LNCAP (cell line): ENCODE data around the gene C1orf122.

ENCODE experiments used
- TF ChIP-seq, protein P1 (sequence below): fragments of 450-650 bp; IDR thresholded peaks from 2 replicates; pipeline ENCODE4 v1.5.1; 2017; ENCODE audit warnings: mild to moderate bottlenecking

The C1orf122 gene

DNA sequence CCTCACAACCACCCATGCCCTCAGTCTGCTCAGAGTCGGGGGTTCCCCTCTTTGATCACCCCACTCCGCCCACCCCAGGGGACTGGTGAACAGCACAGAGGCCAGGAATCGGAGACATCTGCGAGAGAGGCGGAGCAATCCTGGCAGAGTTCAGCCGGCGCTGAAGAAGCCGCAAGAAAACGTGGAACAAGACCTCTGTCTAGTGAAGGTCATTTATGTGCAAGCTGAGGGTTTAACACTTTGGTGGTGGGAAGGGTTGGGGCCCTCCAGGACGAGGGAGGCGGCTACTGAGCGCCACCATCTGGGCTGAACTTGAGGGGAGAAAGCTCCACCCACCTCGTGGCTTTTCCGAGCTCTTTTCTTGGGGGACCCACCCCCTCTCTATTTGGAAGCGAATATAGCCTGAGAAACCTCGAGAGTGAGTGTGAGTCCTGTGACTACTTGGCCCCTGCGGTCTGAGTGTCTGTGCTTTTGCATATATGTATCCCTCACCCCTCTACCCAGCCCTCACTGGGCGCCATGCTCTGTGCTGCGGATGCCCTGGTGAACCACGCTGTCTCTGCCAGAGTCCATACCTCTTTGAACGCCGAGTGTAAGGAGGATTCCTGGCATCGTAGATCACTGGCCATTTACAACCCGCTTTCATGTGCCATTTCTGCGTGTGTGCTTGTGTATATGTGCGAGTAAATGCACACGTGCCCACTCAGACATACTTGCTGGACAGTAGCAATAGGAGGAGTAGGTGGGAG is 41.5 kb upstream of the C1orf122 start:
- TF ChIP-seq, protein P1, sequence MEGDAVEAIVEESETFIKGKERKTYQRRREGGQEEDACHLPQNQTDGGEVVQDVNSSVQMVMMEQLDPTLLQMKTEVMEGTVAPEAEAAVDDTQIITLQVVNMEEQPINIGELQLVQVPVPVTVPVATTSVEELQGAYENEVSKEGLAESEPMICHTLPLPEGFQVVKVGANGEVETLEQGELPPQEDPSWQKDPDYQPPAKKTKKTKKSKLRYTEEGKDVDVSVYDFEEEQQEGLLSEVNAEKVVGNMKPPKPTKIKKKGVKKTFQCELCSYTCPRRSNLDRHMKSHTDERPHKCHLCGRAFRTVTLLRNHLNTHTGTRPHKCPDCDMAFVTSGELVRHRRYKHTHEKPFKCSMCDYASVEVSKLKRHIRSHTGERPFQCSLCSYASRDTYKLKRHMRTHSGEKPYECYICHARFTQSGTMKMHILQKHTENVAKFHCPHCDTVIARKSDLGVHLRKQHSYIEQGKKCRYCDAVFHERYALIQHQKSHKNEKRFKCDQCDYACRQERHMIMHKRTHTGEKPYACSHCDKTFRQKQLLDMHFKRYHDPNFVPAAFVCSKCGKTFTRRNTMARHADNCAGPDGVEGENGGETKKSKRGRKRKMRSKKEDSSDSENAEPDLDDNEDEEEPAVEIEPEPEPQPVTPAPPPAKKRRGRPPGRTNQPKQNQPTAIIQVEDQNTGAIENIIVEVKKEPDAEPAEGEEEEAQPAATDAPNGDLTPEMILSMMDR = no peak

DNA sequence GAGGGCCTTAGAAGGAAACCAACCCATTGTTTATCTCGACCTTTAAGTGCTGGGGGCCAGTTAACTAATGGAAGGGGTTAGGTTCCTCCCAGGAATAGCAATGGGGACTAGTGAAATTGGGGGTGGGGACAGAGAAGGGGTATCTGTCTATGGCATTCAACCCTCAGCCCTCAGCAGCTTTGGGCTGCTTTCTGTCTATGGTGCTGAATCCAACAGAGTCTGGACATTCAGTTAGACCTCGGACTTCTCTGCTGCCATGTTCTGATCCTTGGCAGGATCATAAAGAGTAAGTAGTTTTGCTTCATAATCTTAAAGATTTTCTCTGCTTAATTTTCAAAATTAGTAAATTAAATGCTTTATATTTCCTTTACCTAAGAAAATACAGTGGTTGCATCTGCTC is 40.1 kb upstream of the C1orf122 start:
- TF ChIP-seq, protein P1 = no peak

DNA sequence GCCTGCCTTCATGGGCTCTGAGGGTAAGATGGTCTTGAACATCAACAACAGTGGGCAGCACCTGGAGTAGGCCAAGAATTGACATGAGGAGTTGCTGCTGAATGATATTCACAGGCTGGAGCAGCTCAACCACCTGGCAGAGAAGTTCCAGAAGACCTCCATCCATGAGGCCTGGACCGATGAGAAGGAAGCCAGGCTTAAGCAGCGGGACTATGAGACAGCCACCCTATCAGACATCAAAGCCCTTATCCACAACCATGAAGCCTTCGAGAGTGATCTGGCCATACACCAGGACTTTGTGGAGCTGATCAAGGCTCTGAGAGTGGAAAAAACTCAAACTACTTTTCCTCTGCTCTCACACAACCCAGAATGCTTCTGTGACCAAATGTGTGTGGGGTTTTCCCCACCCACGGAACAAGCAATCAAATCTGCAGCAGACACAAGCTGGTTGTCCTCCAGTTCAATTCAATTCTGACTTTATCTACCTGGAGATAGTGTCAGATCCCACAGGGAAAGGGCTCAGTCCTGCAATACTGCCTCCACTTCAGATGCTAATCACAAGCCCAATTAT is 30.6 kb upstream of the C1orf122 start:
- TF ChIP-seq, protein P1 = no peak

DNA sequence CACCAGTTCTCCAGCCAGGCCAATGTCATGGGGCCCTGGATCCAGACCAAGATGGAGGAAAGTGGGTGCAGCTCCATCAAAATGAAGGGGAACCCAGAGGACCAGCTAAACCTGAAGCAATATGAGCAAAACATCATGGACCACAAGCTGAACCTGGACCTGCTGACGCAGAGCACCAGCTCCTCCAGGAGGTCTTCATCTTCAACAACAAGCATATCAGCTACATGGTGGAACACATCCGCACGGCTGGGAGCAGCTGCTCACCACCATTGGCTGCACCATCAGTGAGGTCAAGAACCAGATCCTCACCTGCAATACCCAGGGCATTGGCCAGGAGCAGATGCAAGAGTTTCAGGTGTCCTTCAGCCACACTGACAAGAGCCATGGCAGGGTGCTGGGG is 28.9 kb upstream of the C1orf122 start:
- TF ChIP-seq, protein P1 = no peak

DNA sequence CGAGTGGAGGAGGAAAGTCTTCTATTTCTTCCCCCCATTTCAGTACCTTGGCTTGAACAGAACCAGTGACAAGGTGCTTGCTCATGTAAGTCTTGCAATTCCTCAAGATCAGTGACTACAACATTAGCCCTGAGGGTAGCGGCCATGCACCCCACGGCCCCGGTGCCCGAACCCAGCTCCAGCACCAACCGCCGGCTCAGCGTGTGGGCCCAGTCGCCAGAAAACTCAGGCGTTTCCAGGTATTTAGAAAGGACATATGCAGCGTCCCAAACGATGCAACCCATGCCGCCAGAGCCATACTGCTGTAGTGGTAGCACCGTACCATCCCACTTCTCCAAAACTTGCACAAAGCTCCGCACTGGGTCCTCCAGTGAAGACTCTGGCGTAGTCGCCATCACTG is 25.1 kb upstream of the C1orf122 start:
- TF ChIP-seq, protein P1 = no peak

DNA sequence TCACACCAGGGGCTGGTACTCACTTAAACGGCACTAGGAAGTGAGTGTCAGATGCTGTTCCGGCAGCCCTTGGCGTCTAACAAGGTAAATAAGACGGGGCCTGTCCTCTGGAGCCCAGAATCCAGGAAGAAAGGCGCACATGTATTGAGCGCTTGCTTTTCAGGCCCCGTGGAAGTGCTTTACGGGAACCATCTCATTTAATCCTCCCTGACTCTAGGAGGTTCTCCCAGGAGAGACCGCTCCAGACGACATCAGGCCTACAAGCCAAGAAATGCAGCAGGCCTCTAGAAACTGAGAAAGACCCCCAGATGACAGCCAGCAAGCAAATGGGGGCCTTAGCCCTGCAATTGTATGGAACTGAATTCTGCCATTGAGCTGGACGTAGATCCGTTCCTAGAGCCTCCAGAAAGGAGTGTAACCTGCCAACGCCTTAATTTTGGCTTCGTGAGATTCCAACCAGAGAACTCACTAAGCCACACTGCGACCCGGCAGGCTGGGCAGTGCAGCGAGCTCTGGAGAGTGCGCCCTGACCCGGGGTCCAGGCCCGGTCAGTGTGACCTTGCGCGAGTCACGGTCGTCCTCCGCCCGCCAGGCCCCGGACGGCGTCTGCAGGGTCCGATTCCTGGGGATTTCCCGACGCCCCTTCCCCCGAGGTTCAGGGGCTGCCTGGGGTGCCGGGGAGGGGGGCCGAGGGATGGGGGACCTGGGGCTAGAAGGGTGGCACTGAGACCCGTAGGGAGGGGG is 14.5 kb upstream of the C1orf122 start:
- TF ChIP-seq, protein P1 = no peak

DNA sequence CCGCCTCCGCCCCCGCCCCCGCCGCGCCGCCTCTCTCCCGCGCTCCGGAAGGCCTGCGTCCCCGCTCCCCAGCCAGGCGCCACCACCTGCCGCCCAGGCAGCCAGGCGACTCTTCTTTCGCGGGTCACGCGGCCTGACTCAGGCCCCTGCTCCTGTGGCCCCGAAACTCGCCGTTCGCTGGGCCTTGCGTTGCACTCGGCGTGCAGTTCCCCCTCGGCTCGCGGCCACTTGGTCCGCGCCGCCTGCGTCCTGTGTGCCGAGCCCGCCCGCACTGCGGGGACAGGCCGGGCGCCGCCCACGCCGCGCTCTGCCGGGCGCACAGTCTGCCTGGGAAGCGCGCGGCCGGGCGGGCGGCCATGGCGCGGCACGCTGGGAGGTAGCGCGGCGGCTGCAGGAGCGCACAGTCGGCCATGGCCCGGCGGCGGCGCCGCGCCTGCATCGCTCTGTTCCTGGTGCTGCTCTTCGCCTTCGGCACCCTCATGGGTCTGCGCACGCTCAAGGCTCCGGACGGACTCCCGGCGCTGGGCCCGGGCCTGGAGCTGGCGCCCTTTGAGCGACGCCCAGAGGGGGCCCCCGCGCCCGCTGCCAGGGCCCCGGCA is 13.7 kb upstream of the C1orf122 start, which contains the start of gene MANEAL:
TSS of gene MANEAL (plus strand) at position 75 of the 599 bp plus-strand sequence. CDS start at position 411, 336 bp downstream.
- TF ChIP-seq, protein P1 = no peak
